HEK293 (cell line): ENCODE results near the gene NLGN3.

ENCODE experiments used
- CTCF ChIA-PET: fragments of 350-600 bp; formaldehyde crosslinking; extraction: SDS; loops from one replicate; lab custom pipeline; 2021; ENCODE audit warnings: antibody characterized with exemption; lab: Yijun Ruan, JAX
- POLR2A ChIA-PET: fragments of 300-600 bp; formaldehyde crosslinking; extraction: SDS; loops from one replicate; lab custom pipeline; 2020; ENCODE audit warnings: antibody characterized with exemption, inconsistent platforms; lab: Yijun Ruan, JAX
- H3K27ac ChIP-seq: fragments of 200-500 bp; sonication (Bioruptor generic); 2 replicates; pipeline ENCODE4 v1.5.1; 2014; ENCODE audit warnings: low read depth, low read length, control low read depth, inconsistent platforms; ENCODE audit errors: extremely low read depth
- H3K36me3 ChIP-seq, 2 experiments: fragments of 200-500 bp in 1 of 2; sonication (Bioruptor generic) in 1 of 2; 1 replicate in 1 of 2; 2 replicates in 1 of 2; pipeline ENCODE4 v1.5.1; 2014 to 2017; ENCODE audit warnings: inconsistent platforms in 2 of 2, low read length in 2 of 2; ENCODE audit not compliant: control insufficient read depth in 2 of 2, insufficient read depth in 1 of 2
- H3K4me1 ChIP-seq: fragments of 200-500 bp; sonication (Bioruptor generic); 2 replicates; pipeline ENCODE4 v1.5.1; 2014; ENCODE audit warnings: mild to moderate bottlenecking, low read length, inconsistent platforms; ENCODE audit not compliant: control insufficient read depth, insufficient read depth
- H3K4me3 ChIP-seq: 2 replicates; pipeline ENCODE4 v1.5.1; 2011; ENCODE audit warnings: low read depth, mild to moderate bottlenecking, control low read depth, low read length, moderate library complexity
- H3K9me3 ChIP-seq: fragments of 200-500 bp; sonication (Bioruptor generic); 2 replicates; pipeline ENCODE4 v1.5.1; 2014; ENCODE audit warnings: low read depth, low read length, inconsistent platforms; ENCODE audit not compliant: control insufficient read depth, insufficient read depth
- CTCF ChIP-seq: fragments of 450-650 bp; formaldehyde crosslinking; IDR thresholded peaks from 2 replicates; pipeline ENCODE4 v1.5.1; 2016; ENCODE audit warnings: missing biosample characterization, missing genetic modification characterization
- GFI1B ChIP-seq: fragments of 450-650 bp; formaldehyde crosslinking; IDR thresholded peaks from 2 replicates; pipeline ENCODE4 v1.5.1; 2016; ENCODE audit warnings: missing biosample characterization, missing genetic modification characterization
- IKZF3 ChIP-seq: fragments of 450-650 bp; IDR thresholded peaks from 2 replicates; pipeline ENCODE4 v1.5.0; 2018; ENCODE audit warnings: missing biosample characterization, mild to moderate bottlenecking, missing genetic modification characterization, moderate library complexity
- OVOL3 ChIP-seq: fragments of 450-650 bp; formaldehyde crosslinking; IDR thresholded peaks from 2 replicates; pipeline ENCODE4 v1.5.1; 2016; ENCODE audit warnings: missing biosample characterization, missing genetic modification characterization
- SCRT1 ChIP-seq: fragments of 450-650 bp; formaldehyde crosslinking; IDR thresholded peaks from 2 replicates; pipeline ENCODE4 v1.5.1; 2016; ENCODE audit warnings: missing biosample characterization, missing genetic modification characterization, borderline replicate concordance
- SCRT2 ChIP-seq: fragments of 450-650 bp; formaldehyde crosslinking; IDR thresholded peaks from 2 replicates; pipeline ENCODE4 v1.5.1; 2016; ENCODE audit warnings: missing biosample characterization, missing genetic modification characterization
- SETDB1 ChIP-seq: IDR thresholded peaks from one replicate; pipeline ENCODE4 v1.6.1; 2017; ENCODE audit warnings: mild to moderate bottlenecking, low read length, moderate library complexity, mixed read lengths; ENCODE audit not compliant: insufficient read length
- ZBTB49 ChIP-seq: fragments of 450-650 bp; formaldehyde crosslinking; IDR thresholded peaks from 2 replicates; pipeline ENCODE4 v1.5.1; 2016; ENCODE audit warnings: missing biosample characterization, missing genetic modification characterization, low read depth
- ZFP69B ChIP-seq: fragments of 450-650 bp; formaldehyde crosslinking; IDR thresholded peaks from 2 replicates; pipeline ENCODE4 v1.5.1; 2016; ENCODE audit warnings: missing biosample characterization, missing genetic modification characterization
- ZNF19 ChIP-seq: fragments of 450-650 bp; formaldehyde crosslinking; IDR thresholded peaks from 2 replicates; pipeline ENCODE4; 2016; ENCODE audit warnings: missing biosample characterization, missing genetic modification characterization, low read depth
- ZNF223 ChIP-seq: fragments of 450-650 bp; formaldehyde crosslinking; IDR thresholded peaks from 2 replicates; pipeline ENCODE4 v1.5.1; 2016; ENCODE audit warnings: missing biosample characterization, missing genetic modification characterization
- ZNF341 ChIP-seq: fragments of 450-650 bp; formaldehyde crosslinking; IDR thresholded peaks from 2 replicates; pipeline ENCODE4; 2016; ENCODE audit warnings: low read depth, missing biosample characterization, missing genetic modification characterization
- ZNF544 ChIP-seq: fragments of 450-650 bp; formaldehyde crosslinking; IDR thresholded peaks from 2 replicates; pipeline ENCODE4 v1.5.0; 2017; ENCODE audit warnings: missing biosample characterization, missing genetic modification characterization
- ZNF660 ChIP-seq: fragments of 450-650 bp; IDR thresholded peaks from 2 replicates; pipeline ENCODE4 v1.5.1; 2018; ENCODE audit warnings: missing biosample characterization, mild to moderate bottlenecking, missing genetic modification characterization
- ZNF768 ChIP-seq: fragments of 450-650 bp; formaldehyde crosslinking; IDR thresholded peaks from 2 replicates; pipeline ENCODE4 v1.5.1; 2018; ENCODE audit warnings: missing biosample characterization, mild to moderate bottlenecking, missing genetic modification characterization
- TF ChIP-seq, protein P1 (sequence below): fragments of 450-650 bp; formaldehyde crosslinking; optimal IDR thresholded peaks from 2 replicates; pipeline ENCODE3; 2016; ENCODE audit warnings: missing biosample characterization, mild to moderate bottlenecking, missing genetic modification characterization
- TF ChIP-seq, protein P2 (sequence below): fragments of 450-650 bp; formaldehyde crosslinking; IDR thresholded peaks from 2 replicates; pipeline ENCODE4 v1.5.1; 2016; ENCODE audit warnings: missing biosample characterization, missing genetic modification characterization
- TF ChIP-seq, protein P3 (sequence below): fragments of 450-650 bp; formaldehyde crosslinking; IDR thresholded peaks from 2 replicates; pipeline ENCODE4 v1.5.1; 2016; ENCODE audit warnings: missing biosample characterization, missing genetic modification characterization

The NLGN3 gene

DNA sequence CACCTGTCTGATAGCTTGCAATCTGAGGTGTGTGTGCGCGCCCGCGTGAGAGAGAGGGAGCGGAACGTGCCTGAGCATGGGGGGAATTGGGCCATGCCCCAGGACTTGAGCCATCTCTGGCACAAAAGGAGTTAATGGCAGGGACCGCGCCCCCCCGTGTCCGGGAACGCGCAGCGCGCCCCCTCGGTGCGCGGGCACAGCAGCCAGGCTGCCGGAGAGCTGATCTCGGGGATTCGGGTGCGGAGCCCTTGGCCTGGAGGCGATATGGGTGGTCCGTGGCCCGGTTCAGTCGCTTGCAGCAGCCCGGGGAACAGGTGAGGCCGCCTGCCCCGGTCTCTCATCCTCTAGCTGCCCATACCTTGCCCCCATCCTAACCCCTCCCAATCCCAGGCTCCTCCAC, at the start of gene NLGN3:
TSS of gene NLGN3 (plus strand) at position 191 of the 400 bp plus-strand sequence. CDS start 2,909 bp downstream, outside the sequence.
- Histone ChIP-seq H3K36me3 (peaks cover 0 to 25% of the 10 kb centered on the region in 2 experiments; a peak in 2 of 3 replicates), H3K27ac (no peak within 1 kb of the TSS), H3K4me3 (no peak within 1 kb of the TSS), H3K9me3 (no peaks in the 10 kb centered on the region), H3K4me1 (no peaks in the 10 kb centered on the region)
- TF ChIP-seq ZNF768 (tag by site-specific recombination) (no peak), ZNF660 (tag by site-specific recombination) (no peak), ZNF544 (tag by site-specific recombination) (no peak), CTCF (tag by site-specific recombination) (no peak; the same call in 1 of the 2 replicates)
- TF ChIP-seq, protein P1, sequence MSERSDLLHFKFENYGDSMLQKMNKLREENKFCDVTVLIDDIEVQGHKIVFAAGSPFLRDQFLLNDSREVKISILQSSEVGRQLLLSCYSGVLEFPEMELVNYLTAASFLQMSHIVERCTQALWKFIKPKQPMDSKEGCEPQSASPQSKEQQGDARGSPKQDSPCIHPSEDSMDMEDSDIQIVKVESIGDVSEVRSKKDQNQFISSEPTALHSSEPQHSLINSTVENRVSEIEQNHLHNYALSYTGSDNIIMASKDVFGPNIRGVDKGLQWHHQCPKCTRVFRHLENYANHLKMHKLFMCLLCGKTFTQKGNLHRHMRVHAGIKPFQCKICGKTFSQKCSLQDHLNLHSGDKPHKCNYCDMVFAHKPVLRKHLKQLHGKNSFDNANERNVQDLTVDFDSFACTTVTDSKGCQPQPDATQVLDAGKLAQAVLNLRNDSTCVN = peak; percentile 46
- POLR2A ChIA-PET = no interaction called here
- CTCF ChIA-PET = no interaction called here

GRCh38 chrX:71095033-71095432, 49.6 kb upstream of the NLGN3 start:
- CTCF ChIA-PET = interaction anchor here (0.6 kb wide), 1 partner anchor 65 kb away, joined by 3 read pairs; no protein-coding TSS in a partner anchor
- no peaks in the 10 kb centered on the region; a peak in 1 of 3 replicates for H3K36me3 ChIP-seq
- no peaks in the 10 kb centered on the region for H3K9me3 ChIP-seq
- H3K4me3 ChIP-seq = peak overlapping the region; percentile 41
- no peak for TF ChIP-seq ZFP69B (tag by site-specific recombination)
- peak; percentile 56 for TF ChIP-seq ZNF341 (tag by site-specific recombination)
- no peak for TF ChIP-seq ZBTB49 (tag by site-specific recombination)
- no peak for TF ChIP-seq ZNF223 (tag by site-specific recombination)
- peak; percentile 84; the same call in 1 of the 2 replicates for TF ChIP-seq SCRT1 (tag by site-specific recombination)
- peak; percentile 85 for TF ChIP-seq SCRT2 (tag by site-specific recombination)
- TF ChIP-seq ZNF19 (tag by site-specific recombination) = no peak
- no peak for TF ChIP-seq IKZF3 (tag by site-specific recombination)
- TF ChIP-seq OVOL3 (tag by site-specific recombination) = no peak
- TF ChIP-seq SETDB1 = no peak
- no peak for TF ChIP-seq GFI1B (tag by site-specific recombination)
- TF ChIP-seq, protein P2, sequence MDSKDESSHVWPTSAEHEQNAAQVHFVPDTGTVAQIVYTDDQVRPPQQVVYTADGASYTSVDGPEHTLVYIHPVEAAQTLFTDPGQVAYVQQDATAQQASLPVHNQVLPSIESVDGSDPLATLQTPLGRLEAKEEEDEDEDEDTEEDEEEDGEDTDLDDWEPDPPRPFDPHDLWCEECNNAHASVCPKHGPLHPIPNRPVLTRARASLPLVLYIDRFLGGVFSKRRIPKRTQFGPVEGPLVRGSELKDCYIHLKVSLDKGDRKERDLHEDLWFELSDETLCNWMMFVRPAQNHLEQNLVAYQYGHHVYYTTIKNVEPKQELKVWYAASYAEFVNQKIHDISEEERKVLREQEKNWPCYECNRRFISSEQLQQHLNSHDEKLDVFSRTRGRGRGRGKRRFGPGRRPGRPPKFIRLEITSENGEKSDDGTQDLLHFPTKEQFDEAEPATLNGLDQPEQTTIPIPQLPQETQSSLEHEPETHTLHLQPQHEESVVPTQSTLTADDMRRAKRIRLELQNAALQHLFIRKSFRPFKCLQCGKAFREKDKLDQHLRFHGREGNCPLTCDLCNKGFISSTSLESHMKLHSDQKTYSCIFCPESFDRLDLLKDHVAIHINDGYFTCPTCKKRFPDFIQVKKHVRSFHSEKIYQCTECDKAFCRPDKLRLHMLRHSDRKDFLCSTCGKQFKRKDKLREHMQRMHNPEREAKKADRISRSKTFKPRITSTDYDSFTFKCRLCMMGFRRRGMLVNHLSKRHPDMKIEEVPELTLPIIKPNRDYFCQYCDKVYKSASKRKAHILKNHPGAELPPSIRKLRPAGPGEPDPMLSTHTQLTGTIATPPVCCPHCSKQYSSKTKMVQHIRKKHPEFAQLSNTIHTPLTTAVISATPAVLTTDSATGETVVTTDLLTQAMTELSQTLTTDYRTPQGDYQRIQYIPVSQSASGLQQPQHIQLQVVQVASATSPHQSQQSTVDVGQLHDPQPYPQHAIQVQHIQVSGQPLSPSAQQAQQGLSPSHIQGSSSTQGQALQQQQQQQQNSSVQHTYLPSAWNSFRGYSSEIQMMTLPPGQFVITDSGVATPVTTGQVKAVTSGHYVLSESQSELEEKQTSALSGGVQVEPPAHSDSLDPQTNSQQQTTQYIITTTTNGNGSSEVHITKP = 0 out of 2 replicates have a peak, but pooled peaks have one; percentile 26
- TF ChIP-seq, protein P3, sequence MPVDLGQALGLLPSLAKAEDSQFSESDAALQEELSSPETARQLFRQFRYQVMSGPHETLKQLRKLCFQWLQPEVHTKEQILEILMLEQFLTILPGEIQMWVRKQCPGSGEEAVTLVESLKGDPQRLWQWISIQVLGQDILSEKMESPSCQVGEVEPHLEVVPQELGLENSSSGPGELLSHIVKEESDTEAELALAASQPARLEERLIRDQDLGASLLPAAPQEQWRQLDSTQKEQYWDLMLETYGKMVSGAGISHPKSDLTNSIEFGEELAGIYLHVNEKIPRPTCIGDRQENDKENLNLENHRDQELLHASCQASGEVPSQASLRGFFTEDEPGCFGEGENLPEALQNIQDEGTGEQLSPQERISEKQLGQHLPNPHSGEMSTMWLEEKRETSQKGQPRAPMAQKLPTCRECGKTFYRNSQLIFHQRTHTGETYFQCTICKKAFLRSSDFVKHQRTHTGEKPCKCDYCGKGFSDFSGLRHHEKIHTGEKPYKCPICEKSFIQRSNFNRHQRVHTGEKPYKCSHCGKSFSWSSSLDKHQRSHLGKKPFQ (tag by site-specific recombination) = peak; percentile 48; the same call in 1 of the 2 replicates
- TF ChIP-seq, all 188 proteins: peak for 5
- POLR2A ChIA-PET = no interaction called here
- Histone ChIP-seq H3K27ac (peak overlapping the region; percentile 34; the same call in 1 of the 2 replicates), H3K4me1 (peaks cover 3% of the 10 kb centered on the region; the same call in 1 of the 2 replicates)
